ENCODE measurements around the gene UGT1A3.

The UGT1A3 gene

DNA sequence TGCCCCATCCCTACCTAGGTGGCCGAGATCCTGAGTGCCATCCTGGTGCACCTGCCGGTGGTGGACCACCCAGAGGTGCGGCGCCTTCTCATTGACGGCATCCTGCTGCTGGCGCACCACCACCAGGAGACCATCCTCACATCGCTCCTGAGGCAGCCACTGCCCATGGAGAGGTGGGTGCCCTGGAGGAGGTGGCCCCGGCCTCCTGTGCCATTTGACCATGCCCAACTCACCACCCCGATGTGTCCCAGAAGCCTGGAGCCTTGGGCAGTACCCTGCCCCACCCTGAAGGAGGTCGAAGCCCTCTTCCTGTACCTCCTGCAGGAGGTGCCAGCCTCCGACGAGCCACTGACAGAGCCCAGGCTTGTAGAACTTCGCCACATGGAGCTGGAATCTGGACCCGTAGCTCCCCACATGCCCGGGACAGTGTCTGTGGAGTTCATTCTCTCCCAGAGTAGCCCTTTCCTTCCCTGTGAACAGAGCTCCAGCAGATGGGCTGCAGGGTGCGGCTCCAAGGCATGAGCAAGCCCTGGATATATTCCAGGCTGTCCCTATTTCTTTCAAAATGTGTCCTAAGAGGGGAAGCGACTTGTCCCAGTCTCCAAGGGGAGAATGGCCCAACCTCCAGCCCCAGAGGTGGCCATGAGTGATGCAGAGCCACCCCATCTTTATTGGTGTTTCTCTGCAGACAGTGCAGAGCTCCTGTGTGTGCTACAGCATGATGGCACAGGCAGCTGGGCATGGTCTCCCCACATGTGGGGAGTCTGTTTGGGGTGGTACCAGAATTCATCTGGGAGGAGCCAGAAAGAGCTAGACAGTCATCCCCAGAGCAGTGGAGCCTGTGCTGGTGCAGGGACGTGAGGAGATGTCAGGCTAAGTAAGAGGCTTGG is 91.3 kb downstream of the UGT1A3 start:
- TF ChIP-seq, protein P1, sequence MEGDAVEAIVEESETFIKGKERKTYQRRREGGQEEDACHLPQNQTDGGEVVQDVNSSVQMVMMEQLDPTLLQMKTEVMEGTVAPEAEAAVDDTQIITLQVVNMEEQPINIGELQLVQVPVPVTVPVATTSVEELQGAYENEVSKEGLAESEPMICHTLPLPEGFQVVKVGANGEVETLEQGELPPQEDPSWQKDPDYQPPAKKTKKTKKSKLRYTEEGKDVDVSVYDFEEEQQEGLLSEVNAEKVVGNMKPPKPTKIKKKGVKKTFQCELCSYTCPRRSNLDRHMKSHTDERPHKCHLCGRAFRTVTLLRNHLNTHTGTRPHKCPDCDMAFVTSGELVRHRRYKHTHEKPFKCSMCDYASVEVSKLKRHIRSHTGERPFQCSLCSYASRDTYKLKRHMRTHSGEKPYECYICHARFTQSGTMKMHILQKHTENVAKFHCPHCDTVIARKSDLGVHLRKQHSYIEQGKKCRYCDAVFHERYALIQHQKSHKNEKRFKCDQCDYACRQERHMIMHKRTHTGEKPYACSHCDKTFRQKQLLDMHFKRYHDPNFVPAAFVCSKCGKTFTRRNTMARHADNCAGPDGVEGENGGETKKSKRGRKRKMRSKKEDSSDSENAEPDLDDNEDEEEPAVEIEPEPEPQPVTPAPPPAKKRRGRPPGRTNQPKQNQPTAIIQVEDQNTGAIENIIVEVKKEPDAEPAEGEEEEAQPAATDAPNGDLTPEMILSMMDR (IDR thresholded peaks at IDR 0.05; ENCODE audit: insufficient read depth, low read length, poor library complexity, severe bottlenecking), result no peak
- no peak for TF ChIP-seq EZH2phosphoT487 (conservative IDR thresholded peaks at IDR 0.05; ENCODE audit: low read length)
- H3K9me3 ChIP-seq (ENCODE audit: insufficient read depth, low read length), result no peaks in the 10 kb centered on the region
- no peak overlapping the region for H3K4me3 ChIP-seq (ENCODE audit: insufficient read depth, low read length, poor library complexity, severe bottlenecking)
- no peak overlapping the region for H3K27ac ChIP-seq (ENCODE audit: low read depth, low read length)
- H4K20me1 ChIP-seq (ENCODE audit: low read depth, low read length), result no peaks in the 10 kb centered on the region
- H3K36me3 ChIP-seq (ENCODE audit: low read length), result no peaks in the 10 kb centered on the region
- H2AFZ ChIP-seq (ENCODE audit: low read depth, low read length, severe bottlenecking), result no peak overlapping the region
- no peaks in the 10 kb centered on the region for H3K27me3 ChIP-seq (ENCODE audit: low read length)
- no peaks in the 10 kb centered on the region for H3F3A ChIP-seq (ENCODE audit: insufficient read depth)
- no peaks in the 10 kb centered on the region for H3K9me2 ChIP-seq (replicated peaks; ENCODE audit: insufficient read depth, low read length)
- H3K4me2 ChIP-seq (ENCODE audit: low read depth, low read length, poor library complexity, severe bottlenecking), result no peak overlapping the region
- H3K9ac ChIP-seq (ENCODE audit: low read length), result no peak overlapping the region
- H3K79me2 ChIP-seq (ENCODE audit: insufficient read depth, low read length), result no peaks in the 10 kb centered on the region

DNA sequence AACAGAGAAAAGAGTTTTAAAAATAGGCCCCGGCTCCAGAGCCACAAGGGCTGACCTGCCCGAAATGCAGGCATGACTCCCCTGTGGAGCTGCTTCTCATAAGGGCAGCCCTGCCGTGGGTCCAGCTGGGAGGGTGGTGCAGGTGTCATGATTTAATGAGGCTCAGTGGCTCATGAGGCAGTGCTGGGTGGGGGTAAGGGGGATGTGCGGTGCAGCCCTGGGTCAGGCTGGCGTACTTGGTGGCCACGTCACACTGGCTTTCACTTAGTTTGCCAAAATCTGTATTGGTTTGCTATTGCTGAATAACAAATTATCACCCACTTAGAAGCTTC is 91.9 kb downstream of the UGT1A3 start:
- H2AFZ ChIP-seq (ENCODE audit: low read depth, low read length, severe bottlenecking), result no peak overlapping the region
- no peaks in the 10 kb centered on the region for H3K9me3 ChIP-seq (ENCODE audit: insufficient read depth, low read length)
- H3K27me3 ChIP-seq (ENCODE audit: low read length), result no peaks in the 10 kb centered on the region
- H3K36me3 ChIP-seq (ENCODE audit: low read length), result no peaks in the 10 kb centered on the region
- no peaks in the 10 kb centered on the region for H4K20me1 ChIP-seq (ENCODE audit: low read depth, low read length)
- H3K4me2 ChIP-seq (ENCODE audit: low read depth, low read length, poor library complexity, severe bottlenecking), result no peak overlapping the region
- no peaks in the 10 kb centered on the region for H3F3A ChIP-seq (ENCODE audit: insufficient read depth)
- H3K9ac ChIP-seq (ENCODE audit: low read length), result no peak overlapping the region
- TF ChIP-seq, protein P1 (IDR thresholded peaks at IDR 0.05; ENCODE audit: insufficient read depth, low read length, poor library complexity, severe bottlenecking), result no peak
- no peak for TF ChIP-seq EZH2phosphoT487 (conservative IDR thresholded peaks at IDR 0.05; ENCODE audit: low read length)
- H3K79me2 ChIP-seq (ENCODE audit: insufficient read depth, low read length), result no peaks in the 10 kb centered on the region
- H3K27ac ChIP-seq (ENCODE audit: low read depth, low read length), result no peak overlapping the region
- no peak overlapping the region for H3K4me3 ChIP-seq (ENCODE audit: insufficient read depth, low read length, poor library complexity, severe bottlenecking)
- no peaks in the 10 kb centered on the region for H3K9me2 ChIP-seq (replicated peaks; ENCODE audit: insufficient read depth, low read length)

DNA sequence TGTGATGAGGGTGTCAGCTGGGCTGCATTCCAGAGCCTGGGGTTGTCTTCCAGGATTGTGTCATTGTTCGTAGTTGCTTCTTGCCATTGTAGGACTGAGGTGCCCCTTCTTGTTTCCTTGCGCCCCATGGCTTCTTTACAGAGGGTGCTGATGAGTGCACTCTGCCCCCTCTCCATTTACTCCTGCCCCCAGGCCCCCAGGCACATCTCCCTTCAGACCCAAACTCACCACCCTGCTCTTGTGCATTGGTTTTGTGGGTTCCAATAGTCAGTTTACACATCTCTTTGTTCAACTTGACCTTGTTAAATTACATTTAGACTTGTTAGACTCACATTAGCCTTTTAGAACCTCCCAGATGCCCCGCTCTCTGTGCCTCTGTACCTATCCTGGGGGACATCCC is 92.4 kb downstream of the UGT1A3 start:
- H3K4me2 ChIP-seq (ENCODE audit: low read depth, low read length, poor library complexity, severe bottlenecking), result no peak overlapping the region

More for the DNA sequence above, 92.4 kb downstream of the UGT1A3 start:
- no peaks in the 10 kb centered on the region for H3K36me3 ChIP-seq (ENCODE audit: low read length)
- H3K27me3 ChIP-seq (ENCODE audit: low read length), result no peaks in the 10 kb centered on the region
- no peak overlapping the region for H3K27ac ChIP-seq (ENCODE audit: low read depth, low read length)
- H3F3A ChIP-seq (ENCODE audit: insufficient read depth), result no peaks in the 10 kb centered on the region
- H3K4me3 ChIP-seq (ENCODE audit: insufficient read depth, low read length, poor library complexity, severe bottlenecking), result no peak overlapping the region
- H3K9me3 ChIP-seq (ENCODE audit: insufficient read depth, low read length), result no peaks in the 10 kb centered on the region
- no peaks in the 10 kb centered on the region for H3K79me2 ChIP-seq (ENCODE audit: insufficient read depth, low read length)
- H2AFZ ChIP-seq (ENCODE audit: low read depth, low read length, severe bottlenecking), result no peak overlapping the region
- H3K9ac ChIP-seq (ENCODE audit: low read length), result no peak overlapping the region
- H4K20me1 ChIP-seq (ENCODE audit: low read depth, low read length), result no peaks in the 10 kb centered on the region
- TF ChIP-seq EZH2phosphoT487 (conservative IDR thresholded peaks at IDR 0.05; ENCODE audit: low read length), result no peak
- TF ChIP-seq, protein P1 (IDR thresholded peaks at IDR 0.05; ENCODE audit: insufficient read depth, low read length, poor library complexity, severe bottlenecking), result no peak
- no peaks in the 10 kb centered on the region for H3K9me2 ChIP-seq (replicated peaks; ENCODE audit: insufficient read depth, low read length)
